Stimulated activated CD4-positive, alpha-beta T cell treated with anti-CD3 and anti-CD28 coated beads, Interleukin-2, amount 100 ng/mL, for 24 hours (primary cell): ENCODE results near the gene LILRB2.
A peak's percentile ranks its signal among the peaks of the same experiment; 100 is the strongest.
"Not testable (repeated sequence)": the region's sequence is repeated elsewhere in the genome, so short reads cannot be mapped to it uniquely, and the experiment has no call there.

Experiments used
- DNase-seq, 2 donors: peaks; one replicate each; pipeline ENCODE4 v3.0.0-alpha.2; 2020

Gene LILRB2

GRCh38 chr19:54239491-54240371 lies 41.2 kb downstream of the LILRB2 start:
- DNase-seq, result not testable (repeated sequence)

GRCh38 chr19:54233941-54234340 lies 47.0 kb downstream of the LILRB2 start:
- DNase-seq, result no peak

GRCh38 chr19:54231077-54231931 lies 49.6 kb downstream of the LILRB2 start:
- peak; percentile 91 to 96 for DNase-seq

GRCh38 chr19:54230031-54230430 lies 50.9 kb downstream of the LILRB2 start:
- no peak for DNase-seq

- DNase-seq, result no peak
Measured at GRCh38 chr19:54229146-54229545, 51.8 kb downstream of the LILRB2 start.

GRCh38 chr19:54224619-54225018 lies 56.3 kb downstream of the LILRB2 start:
- not testable (repeated sequence) for DNase-seq

- DNase-seq, result not testable (repeated sequence)
Measured at GRCh38 chr19:54223937-54224281, 57.0 kb downstream of the LILRB2 start.
